Suprapubic skin (tissue), 4 donors: ENCODE measurements around the gene RETREG2. TPM values are rescaled to one million over a fixed set of nuclear protein-coding genes. Genes with fewer than 3 reads are reported as not detected.

ENCODE experiments used
- DNase-seq, 2 donors: peaks; one replicate each; pipeline ENCODE4 v3.0.0-alpha.2; 2019; ENCODE audit warnings: low spot score in 2 of 2
- H3K27ac ChIP-seq: fragments of 200-600 bp; sonication (generic); one replicate; pipeline ENCODE4 v1.5.1; 2019
- H3K27me3 ChIP-seq: fragments of 200-600 bp; sonication (generic); one replicate; pipeline ENCODE4 v1.5.1; 2019
- H3K36me3 ChIP-seq: fragments of 200-600 bp; sonication (generic); one replicate; pipeline ENCODE4 v1.5.1; 2019
- H3K4me1 ChIP-seq: fragments of 200-600 bp; sonication (generic); one replicate; pipeline ENCODE4 v1.5.1; 2019
- H3K4me3 ChIP-seq: fragments of 200-600 bp; sonication (generic); one replicate; pipeline ENCODE4 v1.5.1; 2019; ENCODE audit warnings: mild to moderate bottlenecking
- H3K9me3 ChIP-seq: fragments of 200-600 bp; sonication (generic); one replicate; pipeline ENCODE4 v1.5.1; 2019
- EP300 ChIP-seq: sonication (generic); formaldehyde crosslinking; IDR thresholded peaks from one replicate; pipeline ENCODE4 v1.6.1; 2017; ENCODE audit warnings: antibody characterized with exemption
- POLR2A ChIP-seq, 2 donors: fragments of 450-650 bp; IDR thresholded peaks; one replicate each; pipeline ENCODE4 v1.6.1; 2017; ENCODE audit warnings: antibody characterized with exemption in 2 of 2, mild to moderate bottlenecking in 2 of 2, moderate library complexity in 2 of 2
- POLR2AphosphoS5 ChIP-seq, 3 donors: sonication (generic); formaldehyde crosslinking; IDR thresholded peaks; one replicate each; pipeline ENCODE4 v1.6.1; 2017; ENCODE audit warnings: antibody characterized with exemption in 3 of 3
- WGBS: methylation state at CpG from one replicate; pipeline ENCODE4 v1.1.5; 2018; 5-methylcytosine and 5-hydroxymethylcytosine counted together
- total RNA-seq, 4 donors: library from RNA; depleted of rRNA; stranded (reverse); fragments of >200 nt; gene quantifications; one replicate each; pipeline ENCODE4 v1.1.0, GENCODE V29; 2016
- TF ChIP-seq, protein P1 (sequence below), 2 donors: fragments of 200-600 bp in 1 of 2; fragments of 450-650 bp in 1 of 2; sonication (generic) in 1 of 2; IDR thresholded peaks; one replicate each; pipeline ENCODE4 v1.5.1; 2016 to 2019; ENCODE audit warnings: antibody characterized with exemption in 2 of 2, mild to moderate bottlenecking in 1 of 2, moderate library complexity in 1 of 2

RETREG2 gene
- total RNA-seq, 4 donors from 2014 or later, result 61.0 to 106 (median 91.9) TPM

DNA sequence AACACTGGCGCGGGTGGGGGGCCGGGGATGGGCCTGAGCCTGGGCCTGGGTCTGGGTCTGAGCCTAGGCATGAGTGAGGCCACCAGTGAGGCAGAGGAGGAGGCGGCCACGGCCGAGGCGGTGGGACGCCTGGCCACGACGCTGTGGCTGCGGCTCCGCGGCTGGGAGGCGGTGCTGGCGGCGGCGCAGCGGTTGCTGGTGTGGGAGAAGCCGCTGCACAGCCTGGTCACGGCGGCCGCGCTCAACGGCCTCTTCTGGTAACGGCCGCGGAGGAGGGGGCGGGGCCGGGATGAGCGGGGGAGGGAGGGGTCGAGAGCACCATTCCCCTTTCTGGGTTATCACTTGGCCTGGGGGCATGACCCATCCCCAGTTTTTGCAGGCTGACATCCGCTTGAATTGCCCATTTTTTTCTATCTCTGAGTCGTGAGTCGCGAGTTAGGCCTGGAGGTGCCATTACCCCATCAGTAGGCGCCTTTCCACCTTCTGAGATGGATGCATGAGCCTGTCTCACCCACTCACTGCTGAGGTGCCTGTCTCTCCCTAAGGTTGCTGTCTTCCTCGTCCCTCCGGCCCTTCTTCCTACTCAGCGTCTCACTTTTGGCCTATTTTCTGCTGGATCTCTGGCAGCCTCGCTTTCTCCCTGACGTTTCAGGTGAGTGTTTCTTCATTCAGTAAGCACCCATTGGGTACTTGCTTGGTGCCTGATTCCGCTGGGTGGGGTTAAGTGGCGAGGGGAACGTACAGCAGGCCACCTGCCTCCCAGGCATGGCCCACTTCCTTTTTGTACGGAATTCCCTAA, 501 bp downstream of the RETREG2 start:
- Histone ChIP-seq H3K27me3 (no peaks in the 10 kb centered on the region), H3K4me1 (peaks cover 39% of the 10 kb centered on the region), H3K9me3 (no peaks in the 10 kb centered on the region), H3K36me3 (peaks cover 57% of the 10 kb centered on the region), H3K27ac (peak overlapping the region; percentile 99), H3K4me3 (peak overlapping the region; percentile 85)
- TF ChIP-seq POLR2AphosphoS5 (IDR thresholded peaks at IDR 0.05), result no peak
- TF ChIP-seq, protein P1, sequence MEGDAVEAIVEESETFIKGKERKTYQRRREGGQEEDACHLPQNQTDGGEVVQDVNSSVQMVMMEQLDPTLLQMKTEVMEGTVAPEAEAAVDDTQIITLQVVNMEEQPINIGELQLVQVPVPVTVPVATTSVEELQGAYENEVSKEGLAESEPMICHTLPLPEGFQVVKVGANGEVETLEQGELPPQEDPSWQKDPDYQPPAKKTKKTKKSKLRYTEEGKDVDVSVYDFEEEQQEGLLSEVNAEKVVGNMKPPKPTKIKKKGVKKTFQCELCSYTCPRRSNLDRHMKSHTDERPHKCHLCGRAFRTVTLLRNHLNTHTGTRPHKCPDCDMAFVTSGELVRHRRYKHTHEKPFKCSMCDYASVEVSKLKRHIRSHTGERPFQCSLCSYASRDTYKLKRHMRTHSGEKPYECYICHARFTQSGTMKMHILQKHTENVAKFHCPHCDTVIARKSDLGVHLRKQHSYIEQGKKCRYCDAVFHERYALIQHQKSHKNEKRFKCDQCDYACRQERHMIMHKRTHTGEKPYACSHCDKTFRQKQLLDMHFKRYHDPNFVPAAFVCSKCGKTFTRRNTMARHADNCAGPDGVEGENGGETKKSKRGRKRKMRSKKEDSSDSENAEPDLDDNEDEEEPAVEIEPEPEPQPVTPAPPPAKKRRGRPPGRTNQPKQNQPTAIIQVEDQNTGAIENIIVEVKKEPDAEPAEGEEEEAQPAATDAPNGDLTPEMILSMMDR (IDR thresholded peaks at IDR 0.05), result no peak
- TF ChIP-seq EP300, result no peak
- TF ChIP-seq POLR2A (IDR thresholded peaks at IDR 0.05), result no peak
- 3% methylated on average over 30 of the region's 45 CpGs for WGBS
- peak in 1 of 2 donors; percentile 83 for DNase-seq

DNA sequence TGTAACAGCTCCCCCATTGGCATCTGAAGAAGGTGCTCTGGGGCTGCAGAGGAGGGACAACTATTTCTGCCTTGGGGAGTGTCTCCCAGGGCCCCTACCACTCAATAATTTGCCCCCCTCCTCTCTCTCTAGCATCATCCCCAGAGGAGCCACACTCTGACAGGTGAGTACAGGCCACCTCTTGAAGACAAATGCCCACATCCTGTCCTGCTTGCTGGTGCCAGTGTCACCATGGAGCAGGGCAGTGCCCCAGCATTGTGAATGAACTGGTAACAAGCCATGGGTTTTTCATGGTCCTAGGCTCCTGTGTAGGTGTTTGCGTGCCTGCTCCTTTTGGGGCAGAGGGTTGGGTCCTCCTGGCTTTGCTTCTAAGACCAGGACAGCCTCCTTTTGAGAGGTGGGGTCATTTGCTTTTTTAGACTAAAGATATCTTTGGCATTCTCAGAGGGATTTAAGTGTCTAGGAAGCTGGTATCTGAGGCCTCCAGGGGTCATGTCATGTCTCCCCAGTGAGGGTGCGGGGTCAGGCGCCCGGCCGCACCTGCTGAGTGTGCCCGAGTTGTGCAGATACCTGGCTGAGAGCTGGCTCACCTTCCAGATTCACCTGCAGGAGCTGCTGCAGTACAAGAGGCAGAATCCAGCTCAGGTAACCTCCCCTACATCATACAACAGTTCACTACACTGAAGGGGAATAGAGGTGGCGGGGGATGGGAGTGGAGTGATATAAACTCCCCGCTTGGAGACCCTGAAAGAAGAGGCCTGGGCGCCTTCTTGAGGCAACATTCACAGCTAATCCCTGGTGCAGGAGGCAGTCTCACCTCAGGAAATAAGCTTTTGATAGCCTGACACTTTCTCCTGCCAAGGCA, 1.8 kb downstream of the RETREG2 start:
- peaks cover 33% of the 10 kb centered on the region for H3K4me1 ChIP-seq
- peaks cover 53% of the 10 kb centered on the region for H3K36me3 ChIP-seq
- H3K27me3 ChIP-seq, result no peaks in the 10 kb centered on the region
- no peaks in the 10 kb centered on the region for H3K9me3 ChIP-seq
- 91% methylated on average over 4 of the region's 9 CpGs for WGBS
- H3K27ac ChIP-seq, result no peak overlapping the region
- peak in 1 of 2 donors; percentile 56 for DNase-seq
- peak overlapping the region; percentile 85 for H3K4me3 ChIP-seq
- TF ChIP-seq EP300, result no peak
- TF ChIP-seq, protein P1 (IDR thresholded peaks at IDR 0.05), result no peak
- no peak for TF ChIP-seq POLR2AphosphoS5 (IDR thresholded peaks at IDR 0.05)
- TF ChIP-seq POLR2A (IDR thresholded peaks at IDR 0.05), result no peak

DNA sequence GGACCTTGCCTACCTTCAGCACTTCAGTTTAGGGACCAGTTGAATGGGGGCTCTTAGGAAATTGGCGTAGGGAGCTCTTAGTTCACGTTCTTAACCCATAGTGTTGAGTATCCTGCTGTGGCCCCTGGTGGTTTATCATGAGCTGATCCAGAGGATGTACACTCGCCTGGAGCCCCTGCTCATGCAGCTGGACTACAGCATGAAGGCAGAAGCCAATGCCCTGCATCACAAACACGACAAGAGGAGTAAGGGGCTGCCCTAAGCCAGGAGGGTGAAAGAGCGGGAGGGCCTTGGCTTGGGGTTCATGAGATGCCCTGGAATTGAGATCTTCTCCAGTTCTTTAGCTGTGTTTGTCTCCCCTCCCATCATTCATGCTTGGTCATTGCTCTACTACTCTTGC, 2.9 kb downstream of the RETREG2 start:
- Histone ChIP-seq H3K27ac (no peak overlapping the region), H3K27me3 (no peaks in the 10 kb centered on the region), H3K36me3 (peaks cover 54% of the 10 kb centered on the region), H3K4me3 (no peak overlapping the region), H3K9me3 (no peaks in the 10 kb centered on the region), H3K4me1 (peaks cover 22% of the 10 kb centered on the region)
- peak in 1 of 2 donors; percentile 47 for DNase-seq
- TF ChIP-seq, protein P1 (IDR thresholded peaks at IDR 0.05), result no peak
- no peak for TF ChIP-seq POLR2AphosphoS5 (IDR thresholded peaks at IDR 0.05)
- TF ChIP-seq EP300, result no peak
- no peak for TF ChIP-seq POLR2A (IDR thresholded peaks at IDR 0.05)
- WGBS, result 92% methylated on average over 5 of the region's 5 CpGs

DNA sequence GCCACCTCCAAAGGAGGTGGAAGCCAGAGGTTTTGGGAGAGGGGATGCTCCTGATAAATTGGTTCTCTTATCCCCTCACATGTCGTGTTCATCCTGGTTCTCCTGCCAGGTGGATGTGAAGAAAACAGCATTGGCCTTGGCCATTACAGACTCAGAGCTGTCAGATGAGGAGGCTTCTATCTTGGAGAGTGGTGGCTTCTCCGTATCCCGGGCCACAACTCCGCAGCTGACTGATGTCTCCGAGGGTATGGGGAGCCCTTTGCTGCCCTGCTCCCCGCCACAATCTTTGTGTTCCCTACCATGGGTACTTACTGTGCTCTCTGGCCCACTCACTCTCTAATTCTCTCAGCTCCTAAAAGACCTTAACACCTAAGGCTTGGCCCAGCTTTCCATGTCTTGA, 3.5 kb downstream of the RETREG2 start:
- 98% methylated on average over 6 of the region's 6 CpGs for WGBS
- no peak overlapping the region for H3K27ac ChIP-seq

More for the DNA sequence above, 3.5 kb downstream of the RETREG2 start:
- no peaks in the 10 kb centered on the region for H3K27me3 ChIP-seq
- DNase-seq, result peak in 1 of 2 donors; percentile 37
- H3K4me3 ChIP-seq, result no peak overlapping the region
- peaks cover 54% of the 10 kb centered on the region for H3K36me3 ChIP-seq
- TF ChIP-seq POLR2A (IDR thresholded peaks at IDR 0.05) (no peak), EP300 (no peak), POLR2AphosphoS5 (IDR thresholded peaks at IDR 0.05) (no peak)
- TF ChIP-seq, protein P1 (IDR thresholded peaks at IDR 0.05), result no peak
- H3K9me3 ChIP-seq, result no peaks in the 10 kb centered on the region
- peaks cover 18% of the 10 kb centered on the region for H3K4me1 ChIP-seq
